Stimulated activated CD8-positive, alpha-beta memory T cell treated with anti-CD3 and anti-CD28 coated beads, Interleukin-4, amount 100 ng/mL, for 1 hour (primary cell): ENCODE measurements around the gene SYT9.
"Not testable (repeated sequence)": the region's sequence is repeated elsewhere in the genome, so short reads cannot be mapped to it uniquely, and the experiment has no call there.

Source experiments
- DNase-seq, 2 donors: peaks; one replicate each; pipeline ENCODE4 v3.0.0-alpha.2; 2020; ENCODE audit warnings: low read depth in 2 of 2, low spot score in 1 of 2

SYT9 gene

GRCh38 chr11:7332962-7333361, 81.3 kb downstream of the SYT9 start:
- DNase-seq: no peak

DNA sequence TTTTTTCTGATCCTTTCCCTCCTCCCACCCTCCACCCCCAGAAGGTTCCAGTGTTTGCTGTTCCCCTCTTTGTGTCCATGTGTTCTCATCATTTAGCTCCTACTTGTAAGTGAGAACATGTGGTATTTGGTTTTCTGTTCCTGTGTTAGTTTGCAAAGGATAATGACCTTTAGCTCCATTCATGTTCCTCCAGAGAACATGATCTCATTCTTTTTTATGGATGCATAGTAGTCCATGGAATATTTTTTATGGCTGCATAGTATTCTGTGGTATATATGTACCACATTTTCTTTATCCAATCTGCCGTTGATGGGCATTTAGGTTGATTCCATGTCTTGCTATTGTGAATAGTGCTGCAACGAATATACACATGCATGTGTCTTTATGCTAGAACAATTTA, 83.7 kb downstream of the SYT9 start:
- not testable (repeated sequence) for DNase-seq

GRCh38 chr11:7341551-7341950, 89.8 kb downstream of the SYT9 start:
- DNase-seq: no peak

- no peak for DNase-seq
These were observed 96.1 kb downstream of the SYT9 start for GRCh38 chr11:7347611-7348431.

DNA sequence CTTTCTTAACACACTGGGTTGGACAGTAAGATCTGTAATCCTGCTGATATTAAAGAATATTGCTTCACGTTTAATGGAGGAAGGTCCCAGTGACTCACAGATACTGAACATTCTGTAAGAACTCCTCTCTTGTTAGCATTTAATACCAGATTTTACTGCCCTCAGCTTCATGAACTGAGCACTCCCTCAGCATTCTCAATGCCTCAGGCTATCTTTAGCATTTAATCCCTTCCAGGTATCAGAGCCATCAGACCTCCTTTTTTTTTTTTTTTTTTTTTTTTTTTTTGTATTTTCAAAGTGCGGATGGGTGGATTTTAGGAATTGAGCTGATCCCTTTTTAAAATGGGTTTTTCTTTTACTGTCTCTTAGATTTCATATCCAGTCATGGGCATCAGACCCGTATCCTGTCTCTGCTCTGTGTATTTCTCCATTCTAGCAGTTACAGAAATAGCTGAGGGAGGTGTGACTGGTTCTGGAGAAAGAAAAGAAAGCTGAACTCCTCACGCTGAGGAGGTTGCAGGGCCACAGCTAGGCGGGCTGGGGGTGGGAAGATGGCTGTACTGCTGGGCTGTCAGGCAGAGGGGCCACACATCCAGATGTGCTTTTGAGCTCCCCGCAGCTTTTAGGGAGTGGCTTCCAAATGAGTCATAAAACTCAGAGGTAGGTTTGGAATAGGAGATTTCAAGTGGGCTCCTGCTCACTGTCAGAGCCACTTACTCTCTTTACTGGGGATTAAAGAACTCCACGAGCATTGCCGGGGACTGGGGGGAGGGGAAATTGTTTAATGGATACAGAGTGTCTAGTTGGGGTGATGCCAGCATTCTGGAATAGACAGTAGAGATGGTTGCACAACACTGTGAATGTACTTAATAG, 97.0 kb downstream of the SYT9 start:
- no peak for DNase-seq

GRCh38 chr11:7351228-7351627, 99.5 kb downstream of the SYT9 start:
- DNase-seq: no peak

DNA sequence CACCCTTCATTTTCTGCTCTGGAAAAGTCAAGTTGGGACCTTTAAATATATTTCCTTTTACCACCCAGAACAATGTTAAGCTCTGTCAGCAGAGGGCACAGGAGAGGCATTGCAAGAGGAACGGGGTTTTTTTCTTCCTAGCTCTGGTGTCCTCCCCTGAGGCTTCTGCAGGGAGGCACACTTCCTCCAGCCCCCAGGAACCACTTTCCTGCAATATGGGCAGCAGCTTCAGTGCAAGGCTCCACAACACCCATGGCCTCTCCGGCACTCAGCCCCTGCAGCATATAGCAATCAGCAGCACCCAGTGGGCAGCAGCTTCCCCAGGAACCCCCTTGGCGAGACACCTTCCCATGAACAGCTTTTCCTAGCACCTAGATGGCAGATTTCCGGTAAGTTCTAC, 101.4 kb downstream of the SYT9 start:
- no peak for DNase-seq

DNA sequence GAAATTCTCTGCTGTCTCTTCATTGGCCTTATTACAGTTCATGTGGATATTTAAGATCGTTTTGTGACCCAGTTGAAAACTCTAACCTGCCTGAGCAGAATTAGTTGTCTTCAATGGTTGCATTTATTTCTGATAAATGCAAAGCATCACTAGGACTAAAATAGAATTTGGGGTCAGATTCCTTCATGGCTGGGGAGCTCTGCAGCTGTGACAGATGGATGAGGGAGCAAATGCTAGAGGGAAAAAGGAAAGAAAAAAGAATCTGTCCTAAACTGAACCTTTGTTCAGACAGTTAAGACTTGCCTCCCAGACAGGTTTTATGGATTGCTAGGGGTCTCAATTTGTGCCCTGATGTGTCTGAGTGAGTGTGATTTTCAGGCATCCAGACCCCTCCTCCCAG, 113.0 kb downstream of the SYT9 start:
- DNase-seq: no peak

GRCh38 chr11:7367803-7368202, 116.1 kb downstream of the SYT9 start:
- no peak for DNase-seq

DNA sequence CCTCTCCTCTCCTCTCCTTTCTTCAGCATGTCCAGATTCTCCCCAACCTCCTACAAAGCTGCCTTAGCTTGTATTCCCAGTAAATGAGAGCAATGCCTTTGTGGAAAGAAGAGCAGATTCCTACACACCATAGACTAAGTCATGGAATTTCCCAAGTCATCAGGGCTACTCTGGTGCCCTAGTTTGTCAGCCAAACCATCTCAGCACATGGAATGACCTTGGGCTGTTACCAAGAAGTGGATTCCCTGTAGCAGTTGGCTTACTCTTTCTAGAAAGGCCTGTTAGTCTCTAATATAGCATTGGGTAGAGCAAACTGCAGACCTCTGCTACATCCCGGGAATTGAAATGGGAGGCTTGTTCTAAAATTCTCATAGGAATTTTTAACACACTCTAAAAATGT, 124.7 kb downstream of the SYT9 start:
- DNase-seq: no peak

DNA sequence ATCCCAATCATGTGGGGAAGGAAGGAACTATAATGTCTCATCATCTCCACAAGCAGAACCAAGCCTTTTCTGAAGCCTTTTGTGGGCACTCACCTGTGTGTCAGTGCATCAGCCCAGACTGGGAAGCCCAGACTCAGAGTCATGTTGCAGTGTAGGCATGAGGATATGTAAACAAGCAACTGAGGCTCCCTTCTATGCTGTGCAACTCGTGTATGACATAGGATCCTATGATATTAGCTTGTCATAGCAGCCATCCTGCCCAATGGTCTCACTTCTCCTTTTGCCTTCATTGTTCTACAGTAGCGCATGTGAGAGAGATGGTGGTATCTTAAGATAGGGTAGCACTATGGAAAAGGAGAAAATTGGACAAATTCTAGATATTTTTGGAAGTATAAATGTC, 130.2 kb downstream of the SYT9 start:
- DNase-seq: no peak

GRCh38 chr11:7383406-7383805, 131.7 kb downstream of the SYT9 start:
- DNase-seq: no peak

GRCh38 chr11:7384691-7385090, 133.0 kb downstream of the SYT9 start:
- no peak for DNase-seq

DNA sequence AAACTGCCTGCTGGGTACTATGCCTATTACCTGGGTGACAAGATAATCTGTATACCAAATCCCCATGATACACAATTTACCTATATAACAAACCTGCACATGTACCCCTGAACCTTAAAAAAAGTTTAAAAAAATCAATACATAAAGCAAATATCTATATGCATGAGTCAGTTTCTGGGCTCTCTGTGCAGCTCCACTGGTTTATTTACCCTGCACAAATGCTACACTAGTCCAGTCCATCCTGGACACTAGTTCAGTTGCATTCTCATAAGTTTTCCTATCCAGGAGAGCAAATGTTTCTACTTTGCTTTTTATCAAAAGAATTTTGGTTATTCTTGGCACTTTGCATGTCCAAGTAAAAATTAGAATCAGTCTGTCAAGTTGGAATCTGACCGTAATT, 133.8 kb downstream of the SYT9 start:
- no peak for DNase-seq

DNA sequence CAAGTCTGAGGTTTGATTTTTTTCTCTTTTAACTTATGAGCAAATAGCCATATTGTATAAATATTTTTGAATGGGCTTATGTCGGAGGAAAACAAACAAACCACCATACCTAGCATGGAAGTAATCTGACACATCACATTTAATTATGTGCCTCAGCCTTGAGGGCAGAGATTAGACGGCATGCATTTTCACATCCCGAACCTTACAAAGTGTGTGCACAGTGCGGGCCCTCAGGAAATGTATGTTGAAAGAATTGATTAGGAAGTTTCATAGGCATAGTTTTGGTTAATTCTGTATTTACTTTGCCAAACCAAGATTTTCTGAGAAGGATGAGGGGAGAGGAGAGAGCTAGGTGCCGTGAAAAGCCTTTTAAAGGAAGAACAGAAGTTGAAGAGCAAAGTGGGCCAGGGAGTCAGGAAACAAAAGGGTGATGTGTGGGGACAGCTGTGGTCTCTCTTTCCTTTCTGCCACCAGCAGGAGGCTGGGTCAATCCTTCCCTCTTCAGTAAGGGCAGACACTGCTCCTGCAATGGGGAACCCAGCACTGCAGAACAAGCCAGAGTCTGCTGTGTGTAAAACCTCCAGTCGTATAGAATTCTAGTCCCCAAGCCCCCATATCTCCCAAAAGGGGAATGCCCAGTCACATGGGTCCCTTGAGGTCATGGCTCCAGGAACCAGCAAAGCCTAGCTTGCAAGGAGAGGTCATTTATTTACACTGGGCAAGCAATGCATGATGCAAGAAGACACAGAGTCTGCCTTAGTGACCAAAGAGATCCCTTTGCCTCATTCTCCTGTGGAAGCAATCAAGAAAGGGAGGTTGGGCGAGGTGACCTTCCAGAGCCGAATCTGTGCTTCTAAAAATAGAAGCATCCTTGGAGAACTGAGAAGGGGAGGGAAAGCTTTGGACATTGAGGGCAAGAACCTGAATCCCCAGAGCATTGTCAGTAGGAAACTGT, 162.5 kb downstream of the SYT9 start:
- DNase-seq: no peak

DNA sequence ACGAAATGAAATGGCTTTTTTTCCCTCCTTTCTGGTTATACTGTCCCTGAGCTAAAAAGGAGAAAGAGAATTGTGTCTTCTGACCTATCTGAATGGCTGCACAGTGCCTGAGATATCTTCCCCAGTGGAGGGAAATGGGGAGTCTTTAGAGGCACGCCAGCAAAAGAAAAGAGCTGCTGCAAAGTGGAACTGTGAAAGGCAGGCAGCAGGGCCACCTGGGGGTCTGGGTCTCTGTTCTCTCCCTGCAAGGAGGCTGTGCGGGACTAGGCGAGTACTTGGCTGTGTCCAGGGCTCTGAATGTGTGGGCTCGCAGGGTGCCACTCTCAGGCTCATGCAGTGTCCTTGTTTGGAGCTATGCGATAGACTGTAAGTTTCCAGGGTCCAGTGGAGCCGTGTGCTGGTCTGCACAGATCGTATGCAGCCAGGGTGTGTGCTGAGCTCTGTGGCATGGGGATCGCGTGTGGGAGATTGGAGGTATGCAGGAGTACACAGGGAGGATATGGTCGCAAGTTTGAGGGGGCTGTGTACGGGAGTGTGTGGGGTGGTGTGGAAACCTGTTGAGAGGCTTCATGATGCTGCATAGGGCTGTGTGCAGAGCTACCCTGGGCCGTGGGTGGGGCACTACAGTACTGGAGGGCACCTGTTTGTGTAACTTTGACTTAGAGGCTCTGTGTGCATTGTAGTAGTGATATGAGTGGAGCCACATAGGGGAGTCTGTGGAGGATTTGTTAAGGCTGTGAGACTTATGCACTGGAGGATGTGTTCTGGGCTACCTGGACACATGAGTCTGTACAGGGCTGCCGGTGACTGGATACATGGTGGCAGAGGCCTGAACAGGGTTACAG, 163.5 kb downstream of the SYT9 start:
- DNase-seq: no peak

- DNase-seq: no peak
These were observed 164.4 kb downstream of the SYT9 start for GRCh38 chr11:7416080-7416479.

DNA sequence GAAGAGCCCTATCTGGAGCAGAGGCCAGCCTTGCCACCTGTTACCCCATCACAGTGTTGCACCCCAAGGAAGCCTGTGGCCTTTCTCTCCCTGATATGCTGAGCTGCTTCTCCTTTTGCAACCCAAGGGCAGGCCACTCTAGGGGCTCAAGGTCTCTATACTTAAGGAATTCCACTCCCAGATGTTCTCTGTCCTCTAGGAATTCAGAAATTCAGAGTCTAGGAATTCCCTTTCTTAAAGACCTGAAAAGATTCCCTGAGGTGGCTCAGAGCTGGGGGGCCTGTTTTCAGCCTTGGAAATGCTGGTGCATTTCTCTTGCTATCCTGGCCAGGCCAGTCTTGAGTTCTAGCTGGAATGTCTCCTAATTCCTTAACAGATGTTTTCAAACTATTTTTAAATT, 165.6 kb downstream of the SYT9 start:
- no peak for DNase-seq

GRCh38 chr11:7418061-7418460, 166.4 kb downstream of the SYT9 start:
- DNase-seq: no peak

DNA sequence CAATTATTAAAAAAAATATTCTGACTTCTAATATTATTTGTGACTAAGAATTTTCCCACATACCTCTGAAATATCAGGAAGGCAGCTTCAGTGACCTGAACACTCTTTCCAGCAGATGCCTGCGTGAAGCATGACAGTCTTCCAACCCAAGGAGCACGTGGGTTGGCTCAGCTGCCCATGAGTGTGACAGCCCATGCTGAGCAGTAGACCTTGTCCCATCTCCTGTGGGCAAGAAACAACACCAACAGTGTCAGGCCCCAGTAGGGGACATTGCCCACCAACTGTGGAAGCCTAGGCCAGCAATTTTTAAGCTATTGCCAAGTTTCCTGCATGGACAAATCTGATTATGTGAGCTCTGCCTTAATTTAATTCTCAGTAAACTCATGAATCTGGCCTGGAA, 167.2 kb downstream of the SYT9 start:
- DNase-seq: no peak
